HUES48 (cell line): ENCODE data around the gene CBLN3.

Experiments
- H3K27ac ChIP-seq: one replicate; pipeline ENCODE4 v1.7.0; 2013; ENCODE audit warnings: low read depth, low read length, inconsistent platforms
- H3K27me3 ChIP-seq: 2 replicates; pipeline ENCODE4 v1.6.1; 2013; ENCODE audit warnings: mild to moderate bottlenecking, low read length; ENCODE audit not compliant: control insufficient read depth, insufficient read depth
- H3K36me3 ChIP-seq: 2 replicates; pipeline ENCODE4 v1.6.1; 2013; ENCODE audit warnings: low read length; ENCODE audit not compliant: control insufficient read depth, insufficient read depth
- H3K4me1 ChIP-seq: 2 replicates; pipeline ENCODE4 v1.6.1; 2013; ENCODE audit warnings: mild to moderate bottlenecking, low read length; ENCODE audit not compliant: control insufficient read depth, insufficient read depth
- H3K4me3 ChIP-seq: 2 replicates; pipeline ENCODE4 v1.5.1; 2013; ENCODE audit warnings: mild to moderate bottlenecking, low read depth, low read length
- H3K9ac ChIP-seq: 2 replicates; pipeline ENCODE4 v1.6.1; 2013; ENCODE audit warnings: mild to moderate bottlenecking, low read depth, low read length, moderate library complexity
- H3K9me3 ChIP-seq: 2 replicates; pipeline ENCODE4 v1.6.1; 2013; ENCODE audit warnings: low read length; ENCODE audit not compliant: control insufficient read depth, insufficient read depth

CBLN3 gene

DNA sequence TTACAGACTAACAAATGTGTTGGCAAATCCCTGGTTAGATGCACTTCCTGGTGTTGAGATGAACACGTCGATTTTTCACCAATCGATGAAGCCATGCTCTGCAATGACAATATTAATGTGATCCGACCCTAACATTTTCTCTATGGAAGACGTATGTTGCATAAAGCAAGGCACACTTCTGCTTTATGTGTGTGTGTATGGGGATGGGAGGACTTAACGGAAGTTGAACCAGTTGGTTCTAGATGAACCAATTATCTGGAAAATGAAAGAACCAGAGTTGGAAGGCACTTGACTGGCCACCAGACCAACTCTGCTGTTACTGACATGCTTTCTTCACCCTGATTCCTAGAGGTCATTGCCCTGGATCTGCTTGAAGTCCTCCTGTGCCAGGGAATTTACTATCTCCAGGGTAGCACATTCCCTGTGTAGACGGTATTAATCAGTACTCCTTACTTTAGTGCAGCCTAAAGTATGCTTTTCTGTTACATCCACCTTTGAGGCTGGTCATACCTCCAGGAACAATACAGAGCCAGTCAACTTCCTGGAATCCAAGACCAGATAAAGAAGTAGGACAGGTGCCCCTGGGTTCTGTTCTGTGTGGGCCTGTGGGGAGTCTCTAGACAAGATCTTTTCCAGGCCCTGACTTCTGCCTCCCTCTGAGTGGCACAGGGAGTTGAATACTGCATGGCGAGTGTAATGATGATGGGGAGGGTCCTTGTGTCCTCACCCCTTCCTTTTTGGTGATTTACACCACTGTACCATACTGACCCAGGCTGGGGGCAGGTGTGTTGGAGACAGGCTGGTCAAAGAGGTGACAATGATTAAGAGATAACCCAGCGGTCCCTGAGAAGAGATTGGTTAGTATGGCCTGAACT, 9.0 kb upstream of the CBLN3 start:
- Histone ChIP-seq H3K9me3 (no peaks in the 10 kb centered on the region), H3K27ac (no peak overlapping the region), H3K36me3 (peaks cover 56% of the 10 kb centered on the region), H3K4me3 (no peak overlapping the region), H3K9ac (no peak overlapping the region), H3K27me3 (no peaks in the 10 kb centered on the region), H3K4me1 (peaks cover 6% of the 10 kb centered on the region; the same call in 1 of the 2 replicates)

DNA sequence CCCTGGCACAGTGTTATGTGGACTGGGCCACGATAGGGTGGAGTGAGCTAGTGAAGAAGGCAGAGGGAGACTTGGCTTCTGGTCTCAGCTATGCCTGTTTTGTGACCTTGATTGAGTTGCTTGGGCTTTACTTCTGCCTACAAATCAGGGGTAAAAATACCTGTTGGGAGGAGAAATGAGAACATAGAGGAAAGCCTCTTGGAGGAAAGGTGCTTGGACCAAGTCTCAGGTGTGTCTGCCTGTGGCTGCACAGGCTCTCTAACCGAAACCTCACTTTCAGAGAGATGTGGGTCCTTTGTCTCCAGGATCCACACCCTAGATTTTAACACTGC, 8.2 kb upstream of the CBLN3 start:
- Histone ChIP-seq H3K9ac (no peak overlapping the region), H3K4me3 (no peak overlapping the region), H3K4me1 (peaks cover 6% of the 10 kb centered on the region; the same call in 1 of the 2 replicates), H3K27me3 (no peaks in the 10 kb centered on the region), H3K9me3 (no peaks in the 10 kb centered on the region), H3K36me3 (peaks cover 62% of the 10 kb centered on the region), H3K27ac (no peak overlapping the region)

DNA sequence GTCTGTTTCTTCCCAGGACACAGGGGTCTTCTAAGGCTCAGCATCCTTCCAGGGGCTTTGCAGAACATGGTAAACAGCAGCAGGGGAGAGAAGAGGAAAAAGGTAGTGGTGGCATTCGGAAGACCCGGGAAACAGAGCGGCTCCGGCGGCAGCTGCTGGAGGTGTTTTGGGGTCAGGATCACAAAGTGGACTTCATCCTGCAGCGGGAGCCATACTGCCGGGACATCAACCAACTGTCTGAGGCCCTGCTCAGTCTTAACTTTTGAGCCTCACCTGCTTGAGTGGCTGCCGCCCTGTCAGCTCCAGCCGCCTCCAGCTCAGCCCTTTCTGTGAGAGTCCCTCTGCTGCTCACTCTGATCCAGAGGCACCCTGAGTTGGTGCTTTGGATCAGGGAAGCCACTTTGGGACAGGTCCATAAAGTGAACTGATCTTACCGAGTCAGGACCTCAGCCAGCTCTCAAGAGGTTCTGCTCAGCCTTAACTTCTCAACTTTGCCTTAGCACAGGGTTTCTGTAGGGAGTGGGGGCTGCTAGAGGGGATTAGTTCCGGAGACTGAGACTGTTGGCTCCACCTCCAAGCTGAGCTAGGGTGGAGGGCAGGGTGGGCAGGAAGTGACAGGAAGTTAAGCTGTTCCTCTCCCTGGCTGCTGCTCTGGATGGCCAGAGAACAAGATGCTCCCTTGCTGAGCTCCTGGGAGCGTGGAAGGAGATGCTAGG, 7.7 kb upstream of the CBLN3 start:
- H3K4me1 ChIP-seq = peaks cover 6% of the 10 kb centered on the region; the same call in 1 of the 2 replicates

DNA sequence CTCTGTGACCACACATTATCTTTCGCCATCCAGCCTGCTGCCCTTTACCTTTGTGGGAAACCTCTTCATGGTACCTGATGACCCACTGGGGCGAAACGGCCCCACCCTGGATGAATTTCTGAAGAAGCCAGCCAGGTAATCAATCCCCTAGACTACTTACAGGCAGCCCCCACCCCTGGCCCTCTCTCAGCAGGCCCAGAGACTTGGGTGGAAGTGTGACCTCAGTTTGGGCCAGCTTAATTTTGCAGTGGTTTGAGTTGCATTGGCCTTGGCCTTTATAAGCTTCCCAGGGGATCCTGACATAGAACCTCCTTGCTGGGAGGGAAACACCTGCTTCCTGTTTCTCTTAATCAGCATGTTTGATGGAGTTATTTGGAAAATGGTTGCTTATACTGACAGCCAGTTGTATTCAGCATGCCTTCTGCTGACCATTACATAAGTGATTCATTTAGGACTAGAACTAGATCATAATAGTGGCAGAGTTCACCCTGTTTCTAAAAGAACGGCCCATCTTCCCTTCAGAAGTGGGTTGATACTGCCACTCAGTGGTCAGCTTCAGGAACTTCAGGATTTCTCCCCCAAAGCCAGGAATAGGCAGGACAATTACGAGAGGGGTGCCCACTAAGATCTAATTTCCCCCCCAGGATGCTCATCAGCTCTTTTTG, 7.0 kb upstream of the CBLN3 start:
- Histone ChIP-seq H3K36me3 (peaks cover 66% of the 10 kb centered on the region), H3K27ac (no peak overlapping the region), H3K27me3 (no peaks in the 10 kb centered on the region), H3K4me3 (no peak overlapping the region), H3K4me1 (peaks cover 4% of the 10 kb centered on the region; the same call in 1 of the 2 replicates), H3K9ac (no peak overlapping the region), H3K9me3 (no peaks in the 10 kb centered on the region)

More for the DNA sequence above, 7.7 kb upstream of the CBLN3 start:
- H3K36me3 ChIP-seq = peaks cover 66% of the 10 kb centered on the region
- no peaks in the 10 kb centered on the region for H3K9me3 ChIP-seq
- no peak overlapping the region for H3K9ac ChIP-seq
- no peaks in the 10 kb centered on the region for H3K27me3 ChIP-seq
- H3K27ac ChIP-seq = no peak overlapping the region
- no peak overlapping the region for H3K4me3 ChIP-seq

DNA sequence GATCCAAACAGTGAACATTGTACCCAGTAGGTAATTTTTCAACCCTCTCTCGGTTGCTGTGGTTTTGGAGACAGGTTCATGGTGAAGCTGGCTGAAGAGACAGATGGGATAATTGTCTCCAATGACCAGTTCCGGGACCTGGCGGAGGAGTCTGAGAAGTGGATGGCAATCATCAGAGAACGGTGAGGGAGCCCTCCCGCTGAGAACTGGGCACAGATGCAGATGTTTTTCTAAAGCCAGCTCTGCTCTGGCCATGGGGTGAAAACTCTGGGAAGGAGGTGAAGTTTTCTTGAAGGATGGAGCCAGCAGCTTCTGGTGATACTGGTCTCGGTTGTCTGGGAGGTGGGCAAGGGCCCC, 6.5 kb upstream of the CBLN3 start:
- H3K4me1 ChIP-seq = 0 out of 2 replicates have a peak, but pooled peaks cover 6% of the 10 kb centered on the region
- peaks cover 61% of the 10 kb centered on the region for H3K36me3 ChIP-seq
- H3K9me3 ChIP-seq = no peaks in the 10 kb centered on the region
- no peak overlapping the region for H3K27ac ChIP-seq
- H3K9ac ChIP-seq = no peak overlapping the region
- no peak overlapping the region for H3K4me3 ChIP-seq
- H3K27me3 ChIP-seq = no peaks in the 10 kb centered on the region

DNA sequence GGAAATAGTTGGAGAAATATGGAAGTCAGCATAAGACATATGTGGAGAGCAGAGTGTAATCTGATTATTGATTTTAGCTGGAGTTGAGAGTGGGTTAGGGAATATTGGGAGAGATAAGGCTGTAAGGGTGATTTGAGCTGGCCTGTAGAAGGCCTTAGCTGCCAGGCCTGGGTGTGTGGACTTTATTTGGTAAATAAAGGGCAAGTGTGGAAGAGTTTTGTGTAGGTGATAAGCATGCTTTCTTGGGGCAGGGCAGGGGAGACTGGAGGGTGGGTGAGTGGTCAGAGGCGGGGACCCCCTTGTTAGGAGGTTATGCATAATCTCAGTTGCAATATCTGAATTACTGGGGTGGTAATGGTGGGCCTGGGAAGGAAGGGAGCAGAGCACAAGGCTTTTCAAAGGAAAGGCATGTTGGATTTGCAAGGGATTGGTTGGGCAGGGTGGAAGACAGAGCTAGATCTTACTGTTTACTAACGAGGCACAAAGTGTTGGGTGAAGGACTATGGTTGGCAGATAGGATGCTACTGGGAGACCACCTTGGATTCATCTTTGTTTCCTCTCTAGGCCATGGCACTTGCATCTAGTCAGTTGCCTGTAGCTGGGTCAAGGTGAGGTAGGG, 5.8 kb upstream of the CBLN3 start:
- H3K9ac ChIP-seq = no peak overlapping the region
- H3K27me3 ChIP-seq = no peaks in the 10 kb centered on the region
- H3K4me1 ChIP-seq = 0 out of 2 replicates have a peak, but pooled peaks cover 9% of the 10 kb centered on the region
- no peaks in the 10 kb centered on the region for H3K9me3 ChIP-seq
- H3K27ac ChIP-seq = no peak overlapping the region
- H3K36me3 ChIP-seq = peaks cover 55% of the 10 kb centered on the region
- no peak overlapping the region for H3K4me3 ChIP-seq

DNA sequence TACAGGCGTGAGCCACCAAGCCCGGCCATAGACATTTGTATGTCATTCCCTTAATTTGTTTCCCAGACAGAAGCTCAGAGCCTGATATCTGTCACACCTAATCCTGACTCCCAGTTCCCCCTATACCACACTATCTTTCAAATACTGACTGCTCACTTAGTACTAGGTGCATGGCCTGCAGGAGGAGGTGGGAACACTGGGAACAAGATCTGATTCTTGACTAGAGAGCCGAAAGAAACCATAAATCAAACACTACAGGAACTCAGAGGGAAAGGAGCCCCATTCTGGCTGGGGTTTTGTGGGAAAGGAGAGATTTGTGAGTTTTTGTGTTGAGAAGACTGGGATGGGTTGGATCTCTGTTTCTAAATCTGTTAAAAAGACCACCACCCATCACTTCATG, 5.2 kb upstream of the CBLN3 start:
- no peak overlapping the region for H3K4me3 ChIP-seq
- no peaks in the 10 kb centered on the region for H3K9me3 ChIP-seq
- no peak overlapping the region for H3K9ac ChIP-seq
- H3K4me1 ChIP-seq = 0 out of 2 replicates have a peak, but pooled peaks cover 9% of the 10 kb centered on the region
- no peak overlapping the region for H3K27ac ChIP-seq
- H3K27me3 ChIP-seq = no peaks in the 10 kb centered on the region
- H3K36me3 ChIP-seq = peaks cover 48% of the 10 kb centered on the region

DNA sequence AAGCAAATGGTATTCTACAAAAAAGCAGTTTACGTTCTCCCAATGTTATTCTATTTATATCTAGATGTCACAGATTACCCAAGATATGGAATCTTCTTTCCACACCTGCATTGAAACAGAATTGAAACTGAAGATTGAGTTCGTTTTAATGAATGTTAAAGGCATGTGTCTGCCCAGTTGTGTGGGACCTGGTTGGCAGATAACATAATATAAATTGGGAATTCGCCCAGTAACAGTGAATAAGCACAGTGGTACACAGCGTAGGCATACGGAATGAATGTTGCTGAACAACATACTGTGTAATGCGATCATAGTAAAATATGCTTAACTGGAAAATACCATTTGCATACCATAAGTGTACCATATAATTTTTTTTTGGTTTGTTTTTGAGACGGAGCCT, 4.6 kb upstream of the CBLN3 start:
- H3K9me3 ChIP-seq = no peaks in the 10 kb centered on the region
- H3K36me3 ChIP-seq = peaks cover 42% of the 10 kb centered on the region
- H3K9ac ChIP-seq = no peak overlapping the region
- H3K4me1 ChIP-seq = peaks cover 12% of the 10 kb centered on the region; the same call in 1 of the 2 replicates
- H3K27me3 ChIP-seq = peaks cover 3% of the 10 kb centered on the region; the same call in 1 of the 2 replicates
- H3K27ac ChIP-seq = no peak overlapping the region
- H3K4me3 ChIP-seq = no peak overlapping the region

DNA sequence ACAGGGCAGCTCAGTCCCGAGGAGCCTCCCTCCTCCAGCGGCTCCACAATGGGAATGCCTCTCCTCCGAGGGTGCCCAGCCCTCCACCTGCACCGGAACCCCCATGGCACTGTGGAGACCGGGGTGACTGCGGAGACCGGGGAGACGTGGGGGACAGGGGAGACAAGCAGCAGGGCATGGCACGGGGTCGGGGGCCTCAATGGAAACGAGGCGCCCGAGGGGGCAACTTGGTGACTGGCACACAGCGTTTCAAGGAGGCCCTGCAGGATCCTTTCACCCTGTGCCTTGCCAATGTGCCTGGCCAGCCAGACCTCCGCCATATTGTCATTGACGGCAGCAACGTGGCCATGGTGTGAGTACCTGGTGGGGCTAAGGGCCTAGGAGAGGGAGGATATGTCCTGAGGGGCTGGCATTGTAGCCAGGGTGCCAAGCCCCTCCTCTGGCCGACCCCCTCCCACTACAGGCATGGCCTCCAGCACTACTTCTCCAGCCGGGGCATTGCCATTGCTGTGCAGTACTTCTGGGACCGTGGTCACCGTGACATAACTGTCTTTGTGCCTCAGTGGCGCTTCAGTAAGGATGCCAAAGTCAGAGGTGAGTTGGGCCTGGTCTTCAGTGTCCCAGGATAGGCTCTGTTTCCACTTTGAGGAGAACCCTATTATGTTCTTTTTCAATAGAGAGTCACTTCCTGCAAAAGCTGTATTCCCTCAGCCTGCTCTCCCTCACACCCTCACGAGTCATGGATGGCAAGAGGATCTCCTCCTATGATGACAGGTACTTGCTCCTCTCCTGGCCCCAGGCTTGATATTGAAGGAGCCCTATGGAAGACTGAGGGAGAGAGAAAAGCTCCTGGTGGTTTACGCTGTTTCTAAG, 3.0 kb upstream of the CBLN3 start:
- Histone ChIP-seq H3K9me3 (no peaks in the 10 kb centered on the region), H3K4me1 (peaks cover 12% of the 10 kb centered on the region; the same call in 1 of the 2 replicates), H3K36me3 (peaks cover 27% of the 10 kb centered on the region), H3K9ac (no peak overlapping the region), H3K27ac (no peak overlapping the region), H3K27me3 (peaks cover 11% of the 10 kb centered on the region; the same call in 1 of the 2 replicates), H3K4me3 (no peak overlapping the region)
